Measurements from ENCODE around the gene CSNK1D.
A peak's percentile ranks its signal among the peaks of the same experiment; 100 is the strongest.

CSNK1D gene

DNA sequence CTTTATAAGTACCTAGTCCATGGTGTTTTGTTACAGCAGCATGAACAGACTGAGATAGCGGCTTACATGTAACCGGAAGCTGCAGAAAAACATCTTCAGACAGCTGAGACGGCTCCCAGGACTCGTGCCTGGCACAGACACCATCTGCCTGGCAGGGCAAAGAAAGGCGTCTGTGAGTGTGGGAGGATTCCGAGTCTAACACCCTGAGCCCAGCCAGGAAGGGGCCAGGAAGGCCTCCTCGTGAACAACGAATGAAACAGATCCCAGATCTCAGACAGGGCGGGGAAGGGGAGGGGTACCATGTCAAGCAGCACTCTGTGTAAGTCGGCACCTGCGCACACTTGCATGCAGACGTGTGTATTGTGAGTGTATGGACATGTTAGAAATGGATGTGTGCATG, 4.4 kb upstream of the CSNK1D start:
- TF ChIP-seq, protein P1, sequence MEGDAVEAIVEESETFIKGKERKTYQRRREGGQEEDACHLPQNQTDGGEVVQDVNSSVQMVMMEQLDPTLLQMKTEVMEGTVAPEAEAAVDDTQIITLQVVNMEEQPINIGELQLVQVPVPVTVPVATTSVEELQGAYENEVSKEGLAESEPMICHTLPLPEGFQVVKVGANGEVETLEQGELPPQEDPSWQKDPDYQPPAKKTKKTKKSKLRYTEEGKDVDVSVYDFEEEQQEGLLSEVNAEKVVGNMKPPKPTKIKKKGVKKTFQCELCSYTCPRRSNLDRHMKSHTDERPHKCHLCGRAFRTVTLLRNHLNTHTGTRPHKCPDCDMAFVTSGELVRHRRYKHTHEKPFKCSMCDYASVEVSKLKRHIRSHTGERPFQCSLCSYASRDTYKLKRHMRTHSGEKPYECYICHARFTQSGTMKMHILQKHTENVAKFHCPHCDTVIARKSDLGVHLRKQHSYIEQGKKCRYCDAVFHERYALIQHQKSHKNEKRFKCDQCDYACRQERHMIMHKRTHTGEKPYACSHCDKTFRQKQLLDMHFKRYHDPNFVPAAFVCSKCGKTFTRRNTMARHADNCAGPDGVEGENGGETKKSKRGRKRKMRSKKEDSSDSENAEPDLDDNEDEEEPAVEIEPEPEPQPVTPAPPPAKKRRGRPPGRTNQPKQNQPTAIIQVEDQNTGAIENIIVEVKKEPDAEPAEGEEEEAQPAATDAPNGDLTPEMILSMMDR (conservative IDR thresholded peaks at IDR 0.05; ENCODE audit: low read depth, low read length): no peak
- no peak overlapping the region for H3K4me3 ChIP-seq (ENCODE audit: low read depth, low read length)
- DNase-seq (ENCODE audit: low read depth): no peak

DNA sequence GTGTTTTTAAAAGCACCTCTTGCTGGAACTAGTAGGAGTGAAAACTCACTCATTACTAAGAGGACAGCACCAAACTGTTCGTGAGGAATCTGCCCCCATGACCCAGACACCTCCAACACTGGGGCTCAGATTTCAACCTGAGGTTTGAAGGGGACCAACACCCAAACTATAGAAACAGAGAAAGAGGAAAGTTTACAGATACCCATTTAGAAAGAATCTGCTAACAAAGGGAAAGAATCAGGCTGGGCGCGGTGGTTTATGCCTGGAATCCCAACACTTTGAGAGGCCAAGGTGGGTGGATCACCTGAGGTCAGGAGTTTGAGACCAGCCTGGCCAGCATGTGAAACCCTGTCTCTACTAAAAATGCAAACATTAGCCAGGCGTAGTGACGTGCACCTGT, 3.4 kb upstream of the CSNK1D start:
- TF ChIP-seq, protein P1 (conservative IDR thresholded peaks at IDR 0.05; ENCODE audit: low read depth, low read length): no peak
- no peak overlapping the region for H3K4me3 ChIP-seq (ENCODE audit: low read depth, low read length)
- DNase-seq (ENCODE audit: low read depth): no peak

DNA sequence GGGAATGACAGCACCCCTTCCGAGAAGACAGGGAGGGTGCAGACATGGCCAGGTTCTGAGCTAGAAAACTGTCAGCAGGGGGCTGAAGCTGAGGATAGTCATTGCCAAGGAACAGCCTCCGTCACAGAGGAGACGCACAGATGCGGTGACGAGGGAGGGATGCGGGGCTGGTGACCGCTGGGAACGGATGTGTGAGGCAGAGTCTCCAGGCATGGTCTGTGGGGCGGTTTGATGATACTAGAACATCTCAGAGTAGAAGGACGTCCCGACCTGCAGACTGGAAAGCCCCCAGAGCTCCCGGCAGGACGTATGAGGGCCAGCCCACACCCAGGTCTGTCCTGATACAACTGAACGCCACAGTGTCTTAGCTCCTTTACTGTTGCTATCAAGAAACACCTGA, 1.8 kb upstream of the CSNK1D start:
- H3K4me3 ChIP-seq (ENCODE audit: low read depth, low read length): no peak overlapping the region
- no peak for DNase-seq (ENCODE audit: low read depth)
- TF ChIP-seq, protein P1 (conservative IDR thresholded peaks at IDR 0.05; ENCODE audit: low read depth, low read length): no peak

DNA sequence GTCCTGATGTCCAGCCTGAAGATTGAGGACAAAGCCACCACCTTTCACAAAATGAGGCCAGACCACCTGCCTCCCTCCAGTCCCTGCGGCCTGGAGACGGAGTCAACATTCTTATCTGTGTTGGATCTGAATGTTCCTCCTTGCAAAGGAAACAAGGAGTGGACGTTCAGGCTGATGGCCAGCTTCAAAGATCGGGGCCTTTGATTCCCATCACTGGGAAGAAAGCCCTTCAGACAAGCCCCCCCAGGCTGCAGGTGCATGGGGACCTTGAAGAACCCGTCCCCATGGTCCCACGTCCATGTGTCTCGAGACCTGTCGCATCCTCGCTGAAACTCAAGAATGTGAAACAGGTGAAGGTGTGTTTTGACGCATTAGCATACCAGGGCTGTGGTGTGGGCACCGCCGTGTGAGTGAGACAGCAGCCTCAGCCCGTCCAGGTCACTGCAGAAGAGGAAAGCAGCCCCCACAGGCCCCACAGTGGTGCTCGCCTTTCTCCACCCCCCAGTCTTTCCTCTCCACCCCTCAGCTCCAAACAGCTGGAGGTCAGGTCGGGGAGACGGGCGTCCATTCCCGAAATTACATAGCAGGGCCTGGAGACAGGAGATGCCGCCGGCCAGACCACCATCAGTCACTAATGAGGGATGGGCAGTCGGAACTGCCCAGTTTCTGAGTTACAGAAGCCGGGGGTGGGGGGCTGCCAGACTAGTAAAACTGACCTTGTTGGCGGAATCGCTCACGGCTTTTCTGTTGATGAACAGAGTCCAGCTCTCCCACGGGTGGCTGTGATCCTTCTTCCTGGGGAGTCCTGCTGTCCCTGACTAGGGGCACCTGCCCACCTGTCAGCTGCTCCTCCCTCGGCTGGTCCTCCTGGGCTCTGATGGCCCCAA, 877 bp upstream of the CSNK1D start:
- peak; percentile 29 for DNase-seq (ENCODE audit: low read depth)
- peak overlapping the region; percentile 86 for H3K4me3 ChIP-seq (ENCODE audit: low read depth, low read length)
- TF ChIP-seq, protein P1 (conservative IDR thresholded peaks at IDR 0.05; ENCODE audit: low read depth, low read length): no peak

DNA sequence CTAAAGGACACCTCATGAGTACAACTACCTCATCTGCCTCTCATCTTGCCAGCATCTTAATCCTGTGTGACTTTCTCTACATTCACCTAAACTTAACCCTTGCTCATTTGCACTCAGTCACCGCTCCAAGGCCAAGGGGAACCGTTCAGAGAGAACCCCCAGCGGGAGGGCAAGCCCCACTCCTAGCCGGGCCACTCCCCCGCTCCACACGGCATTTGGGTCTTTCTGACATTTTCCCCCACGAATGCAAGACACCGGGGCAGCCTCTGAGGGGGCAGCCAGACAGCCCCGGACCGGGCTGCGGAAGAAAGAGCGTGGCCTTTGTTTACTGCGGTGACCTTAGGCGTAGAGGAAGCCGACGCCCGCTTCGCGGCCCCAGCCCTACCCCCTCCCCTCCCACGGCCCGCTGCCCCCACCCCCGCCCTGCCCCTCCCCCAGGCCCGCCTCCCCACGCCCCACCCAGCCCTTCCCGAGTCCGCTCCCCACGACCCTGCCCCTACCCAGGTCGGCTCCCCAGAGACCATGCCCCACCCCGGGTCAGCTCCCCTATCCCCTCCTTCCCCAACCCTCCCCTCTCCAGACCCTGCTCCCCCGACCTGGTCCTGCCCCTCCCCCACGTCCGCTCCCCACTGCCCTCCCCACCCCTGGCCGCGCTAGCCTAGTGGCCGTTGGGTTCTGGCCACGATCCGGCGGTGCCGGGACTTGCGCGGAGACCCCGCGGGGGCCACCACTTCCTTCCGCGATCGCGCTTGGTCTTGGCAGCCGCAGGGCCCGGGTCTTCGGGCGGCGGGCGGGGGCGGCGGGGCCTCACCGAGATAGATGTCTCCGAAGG, 789 bp downstream of the CSNK1D start:
- H3K4me3 ChIP-seq (ENCODE audit: low read depth, low read length): peak overlapping the region; percentile 86
- DNase-seq (ENCODE audit: low read depth): no peak
- TF ChIP-seq, protein P1 (conservative IDR thresholded peaks at IDR 0.05; ENCODE audit: low read depth, low read length): no peak

DNA sequence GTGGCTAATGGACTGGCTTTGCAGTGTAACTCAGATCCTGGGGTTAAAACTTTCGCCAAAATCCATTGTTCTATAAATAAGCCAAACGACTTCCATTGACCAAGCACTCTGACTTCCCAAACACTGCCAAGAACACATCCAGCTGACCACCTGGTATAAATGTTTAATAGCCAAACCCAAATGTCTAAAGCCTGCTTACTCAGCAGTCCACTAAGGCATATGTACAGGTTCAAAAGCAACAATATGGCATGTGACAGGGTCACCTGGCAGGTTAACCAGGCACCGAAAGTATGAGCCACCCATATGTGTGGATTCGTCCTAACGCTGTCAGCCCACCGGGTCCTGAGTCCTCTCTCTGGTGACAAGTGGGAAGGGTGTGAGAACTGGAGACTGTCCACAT, 2.1 kb downstream of the CSNK1D start:
- TF ChIP-seq, protein P1 (conservative IDR thresholded peaks at IDR 0.05; ENCODE audit: low read depth, low read length): no peak
- H3K4me3 ChIP-seq (ENCODE audit: low read depth, low read length): peak overlapping the region; percentile 86
- DNase-seq (ENCODE audit: low read depth): no peak

Data from choroid plexus epithelial cell (primary cell).